Measurements from ENCODE around the gene PPAN.

DNA sequence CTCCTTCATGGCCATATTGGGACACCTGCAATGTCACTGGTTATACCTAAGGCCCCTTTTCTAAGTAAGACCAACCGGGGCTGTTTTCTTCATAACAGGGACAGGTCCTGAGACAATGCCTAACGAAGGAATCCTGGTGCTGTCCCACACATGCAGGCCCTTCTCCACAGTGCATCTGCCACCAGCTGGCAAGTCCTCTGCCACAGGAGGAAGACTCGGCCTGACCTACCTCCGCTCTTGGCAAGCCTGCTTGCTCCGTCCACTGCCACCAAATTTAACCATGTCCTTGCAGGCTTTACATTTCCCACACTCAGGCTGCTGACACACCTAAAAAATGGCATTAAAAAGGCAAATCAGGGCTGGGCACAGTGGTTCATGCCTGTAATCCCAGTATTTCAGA lies 45.4 kb downstream of the PPAN start:
- TF ChIP-seq POLR2AphosphoS5 (IDR thresholded peaks at IDR 0.05) = no peak
- TF ChIP-seq CTCF (IDR thresholded peaks at IDR 0.05) = no peak
- no peak for TF ChIP-seq POLR2A (IDR thresholded peaks at IDR 0.05)

Measured in sigmoid colon (tissue), 4 donors.